HepG2 (cell line): ENCODE data around the gene GRHL1. TPM values are rescaled to one million over a fixed set of nuclear protein-coding genes. Genes with fewer than 3 reads are reported as not detected.
A peak's percentile ranks its signal among the peaks of the same experiment; 100 is the strongest.

Experiments
- DRAP1 ChIP-seq: IDR thresholded peaks from 2 replicates; pipeline ENCODE4 v1.6.1; 2016; ENCODE audit warnings: missing genetic modification reagents, missing compliant biosample characterization
- HNF4G ChIP-seq, 2 experiments: sonication (generic) in 1 of 2; formaldehyde crosslinking in 1 of 2; IDR thresholded peaks; 2 replicates each; pipeline versions ENCODE4 v1.4.0 to v1.6.1; 2011 to 2020; ENCODE audit warnings: borderline replicate concordance in 2 of 2, low read depth in 2 of 2, mild to moderate bottlenecking in 2 of 2, low read length in 1 of 2, missing genetic modification reagents in 1 of 2, moderate library complexity in 1 of 2
- ISL2 ChIP-seq: sonication (generic); formaldehyde crosslinking; IDR thresholded peaks from 2 replicates; pipeline ENCODE4 v1.5.0; 2020; ENCODE audit warnings: missing genetic modification reagents
- MXD1 ChIP-seq: sonication (generic); formaldehyde crosslinking; IDR thresholded peaks from 2 replicates; pipeline ENCODE4 v1.4.0; 2020; ENCODE audit warnings: mild to moderate bottlenecking, missing genetic modification reagents
- NCOA2 ChIP-seq: sonication (generic); formaldehyde crosslinking; IDR thresholded peaks from 2 replicates; pipeline ENCODE4 v1.8.0; 2022; ENCODE audit warnings: inconsistent platforms
- PAXIP1 ChIP-seq: sonication (generic); formaldehyde crosslinking; conservative IDR thresholded peaks from 2 replicates; pipeline ENCODE4 v1.4.0; 2020; ENCODE audit warnings: mild to moderate bottlenecking, missing genetic modification reagents, moderate library complexity
- PRDM10 ChIP-seq: sonication (generic); formaldehyde crosslinking; IDR thresholded peaks from 2 replicates; pipeline ENCODE4 v1.4.0; 2020; ENCODE audit warnings: low read depth, missing genetic modification reagents
- SOX6 ChIP-seq, 2 experiments: fragments of 450-650 bp in 1 of 2; sonication (generic) in 1 of 2; formaldehyde crosslinking in 1 of 2; IDR thresholded peaks; 2 replicates each; pipeline versions ENCODE4 v1.4.0 to v1.6.1; 2017 to 2020; ENCODE audit warnings: antibody characterized with exemption in 1 of 2, mild to moderate bottlenecking in 1 of 2, missing genetic modification reagents in 1 of 2
- TERF1 ChIP-seq: sonication (generic); formaldehyde crosslinking; IDR thresholded peaks from 2 replicates; pipeline ENCODE4 v1.8.0; 2022; ENCODE audit warnings: mild to moderate bottlenecking, missing genetic modification reagents, moderate library complexity
- ZBTB7A ChIP-seq: sonication (generic); formaldehyde crosslinking; IDR thresholded peaks from 2 replicates; pipeline ENCODE4 v1.8.0; 2022; ENCODE audit warnings: mild to moderate bottlenecking, missing genetic modification reagents
- ZNF138 ChIP-seq: sonication (generic); formaldehyde crosslinking; IDR thresholded peaks from 2 replicates; pipeline ENCODE4 v1.5.0; 2020; ENCODE audit warnings: mild to moderate bottlenecking, low read depth, missing genetic modification reagents
- ZNF263 ChIP-seq: sonication (generic); formaldehyde crosslinking; IDR thresholded peaks from 2 replicates; pipeline ENCODE4 v1.4.0; 2020; ENCODE audit warnings: missing genetic modification reagents
- ZNF891 ChIP-seq: sonication (generic); formaldehyde crosslinking; IDR thresholded peaks from 2 replicates; pipeline ENCODE4 v1.5.0; 2020; ENCODE audit warnings: mild to moderate bottlenecking, missing genetic modification reagents
- polyA plus RNA-seq, 8 experiments: library from polyadenylated mRNA; depleted of rRNA in 3 of 8; stranded (reverse) in 7 of 8; unstranded in 1 of 8; fragments of >200 nt; fragmentation: Illumina TruSeq in 4 of 8; extraction: Trizol in 4 of 8; gene quantifications; 2 replicates each; pipeline versions ENCODE4 v1.2.1 to v1.2.3, GENCODE V29; 2011 to 2016; ENCODE audit warnings: low read depth in 4 of 8, missing spikeins in 1 of 8, mixed read lengths in 1 of 8; ENCODE audit not compliant: insufficient read depth in 1 of 8
- total RNA-seq, 5 experiments: library from RNA; depleted of rRNA; stranded (reverse); fragments of >200 nt; fragmentation: Illumina TruSeq; extraction: Trizol; gene quantifications; 2 replicates each; pipeline ENCODE4 v1.2.3, GENCODE V29; 2016; ENCODE audit warnings: low read depth in 1 of 5
- TF ChIP-seq, protein P1 (sequence below), 2 experiments: sonication (generic) in 1 of 2; formaldehyde crosslinking in 1 of 2; IDR thresholded peaks; 2 replicates each; pipeline versions ENCODE4 v1.4.0 to v1.6.1; 2018 to 2020; ENCODE audit warnings: missing genetic modification reagents in 2 of 2, borderline replicate concordance in 1 of 2, low read depth in 1 of 2, mild to moderate bottlenecking in 1 of 2, missing biosample characterization in 1 of 2

Gene GRHL1
- total and polyA plus RNA-seq, 2 of the 13 experiments (the other 11 are each of a cell fraction or from before 2014, with no cell fraction given): 9.3 to 12.0 TPM

- 0 out of 2 replicates have a peak, but pooled peaks have one; percentile 3 for TF ChIP-seq MXD1 (CRISPR knock-in tag)
- TF ChIP-seq, protein P1, sequence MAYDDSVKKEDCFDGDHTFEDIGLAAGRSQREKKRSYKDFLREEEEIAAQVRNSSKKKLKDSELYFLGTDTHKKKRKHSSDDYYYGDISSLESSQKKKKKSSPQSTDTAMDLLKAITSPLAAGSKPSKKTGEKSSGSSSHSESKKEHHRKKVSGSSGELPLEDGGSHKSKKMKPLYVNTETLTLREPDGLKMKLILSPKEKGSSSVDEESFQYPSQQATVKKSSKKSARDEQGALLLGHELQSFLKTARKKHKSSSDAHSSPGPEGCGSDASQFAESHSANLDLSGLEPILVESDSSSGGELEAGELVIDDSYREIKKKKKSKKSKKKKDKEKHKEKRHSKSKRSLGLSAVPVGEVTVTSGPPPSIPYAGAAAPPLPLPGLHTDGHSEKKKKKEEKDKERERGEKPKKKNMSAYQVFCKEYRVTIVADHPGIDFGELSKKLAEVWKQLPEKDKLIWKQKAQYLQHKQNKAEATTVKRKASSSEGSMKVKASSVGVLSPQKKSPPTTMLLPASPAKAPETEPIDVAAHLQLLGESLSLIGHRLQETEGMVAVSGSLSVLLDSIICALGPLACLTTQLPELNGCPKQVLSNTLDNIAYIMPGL (CRISPR knock-in tag; IDR thresholded peaks at IDR 0.05; ENCODE audit: borderline replicate concordance in 1 of 2, low read depth in 1 of 2): 0 out of 4 replicates have a peak, but pooled peaks of 1 of the 2 experiments have one; percentile 1
- 0 out of 2 replicates have a peak, but pooled peaks have one; percentile 6 for TF ChIP-seq ISL2 (CRISPR knock-in tag)
- TF ChIP-seq DRAP1 (CRISPR knock-in tag): peak; percentile 7; the same call in 1 of the 2 replicates
- TF ChIP-seq ZBTB7A (CRISPR knock-in tag): no peak
- no peak for TF ChIP-seq ZNF263 (CRISPR knock-in tag)
- TF ChIP-seq NCOA2 (CRISPR knock-in tag): peak; percentile 25; the same call in 1 of the 2 replicates
- TF ChIP-seq PRDM10: no peak
- TF ChIP-seq PAXIP1 (CRISPR knock-in tag): 0 out of 2 replicates have a peak, but pooled peaks have one; percentile 34
- no peak for TF ChIP-seq HNF4G (IDR thresholded peaks at IDR 0.05; ENCODE audit: borderline replicate concordance, low read depth, low read length)
- no peak for TF ChIP-seq HNF4G (CRISPR knock-in tag; IDR thresholded peaks at IDR 0.05; ENCODE audit: borderline replicate concordance, low read depth)
- TF ChIP-seq SOX6 (IDR thresholded peaks at IDR 0.05): no peak
- TF ChIP-seq SOX6 (CRISPR knock-in tag; IDR thresholded peaks at IDR 0.05): peak; percentile 69
- TF ChIP-seq ZNF891 (CRISPR knock-in tag): peak; percentile 85; the same call in 1 of the 2 replicates
- TF ChIP-seq TERF1 (CRISPR knock-in tag): no peak
- TF ChIP-seq ZNF138: no peak
Observed at GRCh38 chr2:10042301-10043161, 91.0 kb downstream of the GRHL1 start (continued).
